ENCODE results near the gene CATSPERE.
"Not testable (repeated sequence)": the region's sequence is repeated elsewhere in the genome, so short reads cannot be mapped to it uniquely, and the experiment has no call there.

The CATSPERE gene

DNA sequence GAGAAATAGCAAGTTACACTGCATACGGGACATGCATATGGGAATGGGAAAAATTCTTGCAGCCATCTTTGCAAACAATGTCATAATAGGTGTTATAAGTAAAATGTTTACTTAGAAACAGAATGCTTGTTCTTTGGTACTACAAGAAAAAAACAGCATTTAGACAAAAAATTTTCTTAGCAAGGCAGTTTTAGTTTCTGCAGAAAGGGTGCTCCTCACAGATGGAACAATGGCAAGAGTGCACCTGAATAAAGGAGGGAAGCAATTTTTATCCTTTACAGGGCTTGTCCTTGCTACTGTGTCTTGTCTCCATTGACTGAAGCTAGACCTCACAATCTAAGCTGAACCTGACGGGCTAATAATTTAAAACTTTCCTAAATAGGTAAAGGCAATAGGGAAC lies 112.7 kb downstream of the CATSPERE start:
- H3K4me3 ChIP-seq (ENCODE audit: low read length): no peak overlapping the region
- TF ChIP-seq, protein P1, sequence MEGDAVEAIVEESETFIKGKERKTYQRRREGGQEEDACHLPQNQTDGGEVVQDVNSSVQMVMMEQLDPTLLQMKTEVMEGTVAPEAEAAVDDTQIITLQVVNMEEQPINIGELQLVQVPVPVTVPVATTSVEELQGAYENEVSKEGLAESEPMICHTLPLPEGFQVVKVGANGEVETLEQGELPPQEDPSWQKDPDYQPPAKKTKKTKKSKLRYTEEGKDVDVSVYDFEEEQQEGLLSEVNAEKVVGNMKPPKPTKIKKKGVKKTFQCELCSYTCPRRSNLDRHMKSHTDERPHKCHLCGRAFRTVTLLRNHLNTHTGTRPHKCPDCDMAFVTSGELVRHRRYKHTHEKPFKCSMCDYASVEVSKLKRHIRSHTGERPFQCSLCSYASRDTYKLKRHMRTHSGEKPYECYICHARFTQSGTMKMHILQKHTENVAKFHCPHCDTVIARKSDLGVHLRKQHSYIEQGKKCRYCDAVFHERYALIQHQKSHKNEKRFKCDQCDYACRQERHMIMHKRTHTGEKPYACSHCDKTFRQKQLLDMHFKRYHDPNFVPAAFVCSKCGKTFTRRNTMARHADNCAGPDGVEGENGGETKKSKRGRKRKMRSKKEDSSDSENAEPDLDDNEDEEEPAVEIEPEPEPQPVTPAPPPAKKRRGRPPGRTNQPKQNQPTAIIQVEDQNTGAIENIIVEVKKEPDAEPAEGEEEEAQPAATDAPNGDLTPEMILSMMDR (IDR thresholded peaks at IDR 0.05; ENCODE audit: insufficient read depth, low read depth, low read length, missing control alignments): no peak
- no peak for DNase-seq (ENCODE audit: low read depth)

GRCh38 chr1:244576259-244576892 lies 115.3 kb downstream of the CATSPERE start:
- no peak for DNase-seq (ENCODE audit: low read depth)
- no peak overlapping the region for H3K4me3 ChIP-seq (ENCODE audit: low read length)
- TF ChIP-seq, protein P1 (IDR thresholded peaks at IDR 0.05; ENCODE audit: insufficient read depth, low read depth, low read length, missing control alignments): no peak

DNA sequence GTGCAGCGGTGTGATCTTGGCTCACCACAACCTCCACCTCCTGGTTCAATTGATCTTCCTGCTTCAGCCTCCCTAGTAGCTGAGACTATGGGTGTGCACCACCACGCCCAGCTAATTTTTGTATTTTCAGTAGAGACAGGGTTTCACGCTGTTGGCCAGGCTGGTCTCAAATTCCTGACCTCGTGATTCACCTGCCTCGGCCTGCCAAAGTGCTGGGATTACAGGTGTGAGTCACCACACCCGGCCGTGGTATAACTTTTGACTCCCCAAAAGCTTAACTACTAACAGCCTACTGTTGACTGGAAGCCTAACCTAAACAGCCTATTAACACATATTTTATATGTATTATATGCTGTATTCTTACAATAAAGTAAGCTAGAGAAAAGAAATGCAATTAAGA lies 117.1 kb downstream of the CATSPERE start:
- not testable (repeated sequence) for H3K4me3 ChIP-seq (ENCODE audit: low read length)
- peak; percentile 48 for DNase-seq (ENCODE audit: low read depth)

GRCh38 chr1:244583358-244583982 lies 122.4 kb downstream of the CATSPERE start:
- DNase-seq (ENCODE audit: low read depth): no peak
- H3K4me3 ChIP-seq (ENCODE audit: low read length): no peak overlapping the region
- TF ChIP-seq, protein P1 (IDR thresholded peaks at IDR 0.05; ENCODE audit: insufficient read depth, low read depth, low read length, missing control alignments): no peak

- TF ChIP-seq, protein P1 (IDR thresholded peaks at IDR 0.05; ENCODE audit: insufficient read depth, low read depth, low read length, missing control alignments): no peak
- H3K4me3 ChIP-seq (ENCODE audit: low read length): no peak overlapping the region
- DNase-seq (ENCODE audit: low read depth): no peak
Measured at GRCh38 chr1:244585867-244586266, 124.8 kb downstream of the CATSPERE start.

- no peak for DNase-seq (ENCODE audit: low read depth)
- H3K4me3 ChIP-seq (ENCODE audit: low read length): no peak overlapping the region
- TF ChIP-seq, protein P1 (IDR thresholded peaks at IDR 0.05; ENCODE audit: insufficient read depth, low read depth, low read length, missing control alignments): no peak
Measured at GRCh38 chr1:244590670-244591069, 129.6 kb downstream of the CATSPERE start.

DNA sequence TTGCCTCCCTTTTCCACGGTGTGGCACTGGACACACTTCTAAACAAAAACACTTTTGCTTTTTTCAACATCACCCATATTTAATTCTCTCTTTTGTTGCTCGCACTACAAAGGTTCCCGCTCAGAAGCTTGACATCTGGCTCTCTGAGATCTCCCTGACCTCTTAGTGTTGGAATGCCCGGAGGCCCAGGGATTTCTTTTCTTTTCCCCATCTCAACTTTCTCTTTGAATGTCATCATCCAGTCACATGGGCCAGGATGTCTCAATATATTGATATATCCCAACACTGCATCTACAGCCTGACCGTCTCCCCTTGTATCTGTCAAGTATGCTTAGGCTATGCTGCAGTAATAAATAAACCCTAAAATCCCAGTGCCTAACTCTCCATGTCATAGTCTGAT lies 137.5 kb downstream of the CATSPERE start:
- TF ChIP-seq, protein P1 (IDR thresholded peaks at IDR 0.05; ENCODE audit: insufficient read depth, low read depth, low read length, missing control alignments): no peak
- DNase-seq (ENCODE audit: low read depth): no peak
- H3K4me3 ChIP-seq (ENCODE audit: low read length): no peak overlapping the region
